Fibroblast of the aortic adventitia (primary cell): ENCODE measurements around the gene DDX20. TPM values are rescaled to one million over a fixed set of nuclear protein-coding genes. Genes with fewer than 3 reads are reported as not detected.
"Not testable (repeated sequence)": the region's sequence is repeated elsewhere in the genome, so short reads cannot be mapped to it uniquely, and the experiment has no call there.

Source experiments
- DNase-seq: peaks from one replicate; pipeline ENCODE4 v3.0.0-alpha.2; 2010; ENCODE audit warnings: low read depth
- H3K4me3 ChIP-seq: 2 replicates; pipeline ENCODE4 v1.5.1; 2011; ENCODE audit warnings: low read depth, mild to moderate bottlenecking, control low read depth, low read length, moderate library complexity
- total RNA-seq: library from RNA; depleted of rRNA; stranded (reverse); fragments of >200 nt; gene quantifications from 2 replicates; pipeline ENCODE4 v1.2.3, GENCODE V29; 2012; ENCODE audit warnings: low replicate concordance
- TF ChIP-seq, protein P1 (sequence below): IDR thresholded peaks from 2 replicates; pipeline ENCODE4 v1.5.1; 2011; ENCODE audit warnings: mild to moderate bottlenecking, low read length, control low read depth, inconsistent platforms; ENCODE audit not compliant: insufficient read depth

DDX20 gene
- total RNA-seq, 1 donor = 17.1 TPM

GRCh38 chr1:111739925-111740765 is 15.6 kb upstream of the DDX20 start:
- DNase-seq = peak; percentile 51
- TF ChIP-seq, protein P1, sequence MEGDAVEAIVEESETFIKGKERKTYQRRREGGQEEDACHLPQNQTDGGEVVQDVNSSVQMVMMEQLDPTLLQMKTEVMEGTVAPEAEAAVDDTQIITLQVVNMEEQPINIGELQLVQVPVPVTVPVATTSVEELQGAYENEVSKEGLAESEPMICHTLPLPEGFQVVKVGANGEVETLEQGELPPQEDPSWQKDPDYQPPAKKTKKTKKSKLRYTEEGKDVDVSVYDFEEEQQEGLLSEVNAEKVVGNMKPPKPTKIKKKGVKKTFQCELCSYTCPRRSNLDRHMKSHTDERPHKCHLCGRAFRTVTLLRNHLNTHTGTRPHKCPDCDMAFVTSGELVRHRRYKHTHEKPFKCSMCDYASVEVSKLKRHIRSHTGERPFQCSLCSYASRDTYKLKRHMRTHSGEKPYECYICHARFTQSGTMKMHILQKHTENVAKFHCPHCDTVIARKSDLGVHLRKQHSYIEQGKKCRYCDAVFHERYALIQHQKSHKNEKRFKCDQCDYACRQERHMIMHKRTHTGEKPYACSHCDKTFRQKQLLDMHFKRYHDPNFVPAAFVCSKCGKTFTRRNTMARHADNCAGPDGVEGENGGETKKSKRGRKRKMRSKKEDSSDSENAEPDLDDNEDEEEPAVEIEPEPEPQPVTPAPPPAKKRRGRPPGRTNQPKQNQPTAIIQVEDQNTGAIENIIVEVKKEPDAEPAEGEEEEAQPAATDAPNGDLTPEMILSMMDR = no peak

DNA sequence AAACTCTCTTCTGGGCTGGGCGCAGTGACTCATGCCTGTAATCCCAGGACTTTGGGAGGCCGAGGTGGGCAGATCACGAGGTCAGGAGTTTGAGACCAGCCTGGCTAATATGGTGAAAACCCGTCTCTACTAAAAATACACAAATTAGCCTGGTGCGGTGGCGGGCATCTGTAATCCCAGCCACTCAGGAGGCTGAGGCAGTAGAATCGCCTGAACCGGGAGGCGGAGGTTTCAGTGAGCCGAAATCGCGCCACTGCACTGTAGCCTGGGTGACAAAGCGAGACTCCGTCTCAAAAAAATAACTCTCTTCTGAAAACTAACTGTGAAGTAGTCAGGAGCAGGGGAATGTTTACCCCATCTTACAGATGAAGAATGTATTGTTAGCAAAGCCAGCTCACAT is 13.4 kb upstream of the DDX20 start:
- DNase-seq, H3K4me3 ChIP-seq: not testable (repeated sequence)

More at GRCh38 chr1:111739925-111740765, 15.6 kb upstream of the DDX20 start:
- H3K4me3 ChIP-seq = peak overlapping the region; percentile 69

DNA sequence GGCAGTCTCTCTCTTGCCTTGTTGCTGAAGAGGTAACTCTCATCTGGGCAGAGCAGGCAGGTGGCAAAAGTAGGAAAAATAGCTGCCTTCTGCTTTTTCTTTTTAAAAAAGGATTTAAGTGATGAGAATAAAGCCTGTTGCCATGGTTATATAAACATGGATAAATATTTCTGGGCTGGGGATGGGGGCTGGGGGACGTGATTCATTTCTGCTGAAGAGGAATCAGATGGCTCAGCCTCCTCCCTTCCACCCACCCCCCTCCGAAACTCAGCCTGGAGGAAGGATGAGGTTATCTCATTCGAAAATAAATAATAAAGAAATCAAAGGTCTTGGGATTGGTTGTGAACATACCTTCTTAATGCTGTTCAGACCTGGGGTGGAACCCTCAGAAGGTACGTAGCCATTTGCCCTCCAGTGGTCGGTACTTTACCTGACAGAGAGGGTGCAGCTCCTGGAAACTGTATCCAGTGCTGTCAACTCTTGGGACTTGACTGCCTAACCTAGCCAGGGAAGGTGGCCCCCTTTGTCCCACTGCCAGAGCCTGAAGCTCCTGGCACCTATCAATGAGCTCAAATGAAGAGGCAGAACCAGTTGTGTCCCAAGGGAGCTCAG is 12.7 kb upstream of the DDX20 start:
- H3K4me3 ChIP-seq = no peak overlapping the region
- TF ChIP-seq, protein P1 = no peak
- no peak for DNase-seq

DNA sequence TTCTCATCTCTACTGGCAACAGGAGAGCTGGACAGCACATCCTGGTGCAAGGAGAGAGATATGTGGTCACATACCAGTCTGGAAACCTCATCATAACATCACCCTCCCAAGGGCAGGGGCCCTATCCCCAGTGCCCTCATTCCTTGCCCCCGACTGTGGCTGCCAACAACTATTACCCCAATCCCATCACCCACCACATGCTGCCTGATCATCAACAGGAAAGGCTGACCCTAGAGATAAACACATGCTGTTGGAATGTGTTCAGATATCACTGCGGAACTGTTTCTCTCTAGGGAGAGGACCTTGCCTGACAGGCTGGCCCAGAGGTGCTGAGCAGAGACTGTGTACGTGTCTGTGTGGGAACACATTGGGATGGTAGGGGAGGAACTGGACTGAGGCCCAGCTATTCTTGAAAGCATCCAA is 12.0 kb upstream of the DDX20 start:
- peak; percentile 30 for DNase-seq
- TF ChIP-seq, protein P1 = no peak
- H3K4me3 ChIP-seq = no peak overlapping the region

DNA sequence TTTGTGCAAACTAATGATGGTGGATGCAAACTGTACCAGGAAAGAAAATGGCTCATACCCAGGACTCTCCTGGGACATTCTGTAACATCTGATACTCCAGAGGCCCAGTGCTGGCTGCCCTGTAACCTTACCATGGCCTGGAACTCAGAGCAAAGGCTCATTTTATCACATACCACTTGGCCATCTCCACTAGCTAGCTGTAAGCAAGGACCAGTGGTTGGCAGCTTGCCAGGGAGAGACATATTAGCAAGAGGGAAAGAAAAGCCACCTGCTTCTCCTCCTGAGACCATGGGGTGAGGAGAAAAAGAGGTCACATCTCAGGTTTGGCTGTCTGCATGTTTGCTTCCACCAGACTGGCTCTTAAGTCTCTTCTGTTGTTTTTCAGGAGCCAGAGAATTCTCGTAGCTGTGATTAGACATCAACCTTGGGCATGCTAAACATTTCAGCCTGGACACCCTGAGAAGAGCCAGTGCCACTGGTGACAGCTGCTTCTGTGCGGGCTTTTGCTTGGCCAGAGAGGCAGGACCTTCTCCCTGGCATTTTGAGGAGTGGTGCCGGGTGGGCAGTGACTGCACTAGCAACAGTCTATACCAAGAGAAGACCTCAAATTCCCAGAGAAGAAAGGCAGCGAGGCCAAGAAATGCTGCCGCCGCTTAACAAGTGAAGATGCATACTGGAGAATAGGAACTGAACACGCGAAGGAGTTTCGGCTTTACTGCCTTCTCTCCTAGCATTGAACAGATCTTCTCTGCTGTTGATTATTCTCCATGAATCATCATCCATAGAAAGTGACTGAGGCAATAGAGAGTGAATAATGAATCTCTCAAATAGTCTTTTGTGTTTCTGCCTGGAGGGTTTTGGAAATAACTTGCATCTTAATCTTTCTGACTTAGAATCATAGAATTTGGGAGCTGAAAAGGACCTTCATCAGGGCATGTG is 9.8 kb upstream of the DDX20 start:
- DNase-seq = peak; percentile 25
- TF ChIP-seq, protein P1 = no peak
- no peak overlapping the region for H3K4me3 ChIP-seq

- DNase-seq = no peak
- no peak overlapping the region for H3K4me3 ChIP-seq
- TF ChIP-seq, protein P1 = no peak
These were observed 9.1 kb upstream of the DDX20 start for GRCh38 chr1:111746614-111746999.

DNA sequence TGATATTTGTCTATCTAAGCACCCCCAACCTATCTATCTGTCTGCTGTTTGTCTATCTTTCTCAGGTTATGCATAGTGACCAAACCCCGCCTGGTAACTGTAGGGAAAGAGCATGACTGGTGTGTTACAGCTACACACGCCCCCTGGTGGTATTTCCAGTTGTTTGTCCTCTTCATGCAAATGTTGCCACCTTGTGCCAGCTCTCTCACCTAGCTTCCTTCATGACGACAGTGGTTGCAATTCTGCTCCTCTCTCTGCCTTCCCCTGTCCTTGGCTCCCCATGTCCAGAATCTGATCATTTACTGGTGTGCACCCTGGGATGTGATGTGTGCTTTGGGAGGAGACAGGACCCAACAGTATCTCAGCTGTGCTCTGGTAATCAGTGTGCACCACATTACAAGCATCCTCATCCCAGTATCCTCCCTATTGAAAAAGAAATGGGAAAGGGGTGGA is 8.4 kb upstream of the DDX20 start:
- no peak overlapping the region for H3K4me3 ChIP-seq
- TF ChIP-seq, protein P1 = peak; percentile 62
- peak; percentile 79 for DNase-seq
